HL-60 (cell line): ENCODE measurements around the gene SEC14L1.

Experiments
- DNase-seq, 2 experiments: peaks; one replicate each; pipeline ENCODE4 v3.0.0-alpha.2; 2010 to 2020; ENCODE audit warnings: low read depth in 1 of 2, low spot score in 1 of 2
- H3K27ac ChIP-seq: fragments of 250-450 bp; sonication (Bioruptor Pico); replicated peaks from 2 replicates; pipeline ENCODE4 v1.5.1; 2020; ENCODE audit warnings: mild to moderate bottlenecking, moderate library complexity
- H3K27me3 ChIP-seq: fragments of 250-450 bp; sonication (Bioruptor Pico); 2 replicates; pipeline ENCODE4 v1.5.1; 2021; ENCODE audit warnings: mild to moderate bottlenecking, moderate library complexity; ENCODE audit not compliant: insufficient read depth, poor library complexity, severe bottlenecking
- H3K4me3 ChIP-seq: replicated peaks from 2 replicates; pipeline ENCODE4 v1.5.1; 2011; ENCODE audit warnings: mild to moderate bottlenecking, control low read depth, low read length; ENCODE audit not compliant: insufficient read depth
- GABPA ChIP-seq: IDR thresholded peaks from 2 replicates; pipeline ENCODE4 v1.6.1; 2012; ENCODE audit warnings: low read depth
- POLR2AphosphoS5 ChIP-seq: IDR thresholded peaks from 2 replicates; pipeline ENCODE4 v1.6.1; 2012; ENCODE audit warnings: low read depth
- SPI1 ChIP-seq: IDR thresholded peaks from 2 replicates; pipeline ENCODE4 v1.6.1; 2012; ENCODE audit warnings: low read depth, mild to moderate bottlenecking, borderline replicate concordance
- TF ChIP-seq, protein P1 (sequence below): IDR thresholded peaks from one replicate; pipeline ENCODE4 v1.5.1; 2011; ENCODE audit warnings: low read length, control low read depth, inconsistent platforms; ENCODE audit not compliant: insufficient read depth
- TF ChIP-seq, protein P2 (sequence below): IDR thresholded peaks from 2 replicates; pipeline ENCODE4 v1.6.1; 2012; ENCODE audit warnings: low read depth; ENCODE audit not compliant: insufficient replicate concordance

SEC14L1 gene

DNA sequence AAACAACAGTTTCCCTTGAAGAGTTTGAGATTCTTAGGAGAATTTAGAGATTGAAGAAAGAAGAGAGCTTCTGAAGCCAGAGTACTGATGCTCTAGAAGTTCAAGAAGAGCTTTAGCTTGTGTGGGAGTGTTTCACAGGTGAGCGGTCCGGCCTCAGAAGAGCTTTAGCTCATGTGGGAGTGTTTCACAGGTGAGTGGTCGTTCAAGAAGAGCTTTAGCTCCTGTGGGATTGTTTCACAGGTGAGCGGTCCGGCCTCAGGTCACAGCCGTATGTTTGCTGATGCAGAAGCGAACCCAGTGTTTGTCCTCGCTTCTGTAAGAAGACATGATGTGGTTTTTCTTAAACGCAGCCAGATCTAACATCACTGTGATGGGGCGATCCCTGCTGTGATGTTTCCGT, 76.4 kb downstream of the SEC14L1 start:
- Histone ChIP-seq H3K27ac (no peak overlapping the region), H3K27me3 (no peaks in the 10 kb centered on the region), H3K4me3 (no peak overlapping the region)
- TF ChIP-seq, protein P1, sequence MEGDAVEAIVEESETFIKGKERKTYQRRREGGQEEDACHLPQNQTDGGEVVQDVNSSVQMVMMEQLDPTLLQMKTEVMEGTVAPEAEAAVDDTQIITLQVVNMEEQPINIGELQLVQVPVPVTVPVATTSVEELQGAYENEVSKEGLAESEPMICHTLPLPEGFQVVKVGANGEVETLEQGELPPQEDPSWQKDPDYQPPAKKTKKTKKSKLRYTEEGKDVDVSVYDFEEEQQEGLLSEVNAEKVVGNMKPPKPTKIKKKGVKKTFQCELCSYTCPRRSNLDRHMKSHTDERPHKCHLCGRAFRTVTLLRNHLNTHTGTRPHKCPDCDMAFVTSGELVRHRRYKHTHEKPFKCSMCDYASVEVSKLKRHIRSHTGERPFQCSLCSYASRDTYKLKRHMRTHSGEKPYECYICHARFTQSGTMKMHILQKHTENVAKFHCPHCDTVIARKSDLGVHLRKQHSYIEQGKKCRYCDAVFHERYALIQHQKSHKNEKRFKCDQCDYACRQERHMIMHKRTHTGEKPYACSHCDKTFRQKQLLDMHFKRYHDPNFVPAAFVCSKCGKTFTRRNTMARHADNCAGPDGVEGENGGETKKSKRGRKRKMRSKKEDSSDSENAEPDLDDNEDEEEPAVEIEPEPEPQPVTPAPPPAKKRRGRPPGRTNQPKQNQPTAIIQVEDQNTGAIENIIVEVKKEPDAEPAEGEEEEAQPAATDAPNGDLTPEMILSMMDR: no peak
- TF ChIP-seq, protein P2, sequence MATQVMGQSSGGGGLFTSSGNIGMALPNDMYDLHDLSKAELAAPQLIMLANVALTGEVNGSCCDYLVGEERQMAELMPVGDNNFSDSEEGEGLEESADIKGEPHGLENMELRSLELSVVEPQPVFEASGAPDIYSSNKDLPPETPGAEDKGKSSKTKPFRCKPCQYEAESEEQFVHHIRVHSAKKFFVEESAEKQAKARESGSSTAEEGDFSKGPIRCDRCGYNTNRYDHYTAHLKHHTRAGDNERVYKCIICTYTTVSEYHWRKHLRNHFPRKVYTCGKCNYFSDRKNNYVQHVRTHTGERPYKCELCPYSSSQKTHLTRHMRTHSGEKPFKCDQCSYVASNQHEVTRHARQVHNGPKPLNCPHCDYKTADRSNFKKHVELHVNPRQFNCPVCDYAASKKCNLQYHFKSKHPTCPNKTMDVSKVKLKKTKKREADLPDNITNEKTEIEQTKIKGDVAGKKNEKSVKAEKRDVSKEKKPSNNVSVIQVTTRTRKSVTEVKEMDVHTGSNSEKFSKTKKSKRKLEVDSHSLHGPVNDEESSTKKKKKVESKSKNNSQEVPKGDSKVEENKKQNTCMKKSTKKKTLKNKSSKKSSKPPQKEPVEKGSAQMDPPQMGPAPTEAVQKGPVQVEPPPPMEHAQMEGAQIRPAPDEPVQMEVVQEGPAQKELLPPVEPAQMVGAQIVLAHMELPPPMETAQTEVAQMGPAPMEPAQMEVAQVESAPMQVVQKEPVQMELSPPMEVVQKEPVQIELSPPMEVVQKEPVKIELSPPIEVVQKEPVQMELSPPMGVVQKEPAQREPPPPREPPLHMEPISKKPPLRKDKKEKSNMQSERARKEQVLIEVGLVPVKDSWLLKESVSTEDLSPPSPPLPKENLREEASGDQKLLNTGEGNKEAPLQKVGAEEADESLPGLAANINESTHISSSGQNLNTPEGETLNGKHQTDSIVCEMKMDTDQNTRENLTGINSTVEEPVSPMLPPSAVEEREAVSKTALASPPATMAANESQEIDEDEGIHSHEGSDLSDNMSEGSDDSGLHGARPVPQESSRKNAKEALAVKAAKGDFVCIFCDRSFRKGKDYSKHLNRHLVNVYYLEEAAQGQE: no peak
- TF ChIP-seq POLR2AphosphoS5 (no peak), GABPA (no peak), SPI1 (no peak)
- no peak for DNase-seq

DNA sequence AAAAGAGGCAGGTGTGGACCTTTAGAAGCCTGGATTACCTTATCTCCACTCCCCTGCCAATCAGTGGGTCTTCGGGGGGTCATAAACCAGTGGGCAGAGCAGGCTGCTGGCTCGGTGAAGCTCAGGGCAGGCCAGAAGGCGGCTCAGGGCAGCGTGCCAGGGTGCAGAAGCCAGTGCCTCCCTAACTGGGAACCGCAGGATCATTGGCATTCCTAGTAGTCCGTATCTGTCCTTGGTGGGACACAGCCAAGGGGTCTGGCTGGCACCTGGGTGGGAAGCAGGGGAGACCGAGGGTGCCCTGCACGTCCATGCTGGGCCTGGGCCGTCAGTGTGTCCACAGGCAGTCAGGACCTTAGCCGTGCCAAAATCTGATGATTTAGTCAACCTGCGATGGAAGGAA, 76.8 kb downstream of the SEC14L1 start:
- H3K4me3 ChIP-seq: no peak overlapping the region
- no peak for DNase-seq
- H3K27ac ChIP-seq: no peak overlapping the region
- no peak for TF ChIP-seq GABPA
- TF ChIP-seq SPI1: no peak
- TF ChIP-seq POLR2AphosphoS5: no peak
- no peaks in the 10 kb centered on the region for H3K27me3 ChIP-seq

DNA sequence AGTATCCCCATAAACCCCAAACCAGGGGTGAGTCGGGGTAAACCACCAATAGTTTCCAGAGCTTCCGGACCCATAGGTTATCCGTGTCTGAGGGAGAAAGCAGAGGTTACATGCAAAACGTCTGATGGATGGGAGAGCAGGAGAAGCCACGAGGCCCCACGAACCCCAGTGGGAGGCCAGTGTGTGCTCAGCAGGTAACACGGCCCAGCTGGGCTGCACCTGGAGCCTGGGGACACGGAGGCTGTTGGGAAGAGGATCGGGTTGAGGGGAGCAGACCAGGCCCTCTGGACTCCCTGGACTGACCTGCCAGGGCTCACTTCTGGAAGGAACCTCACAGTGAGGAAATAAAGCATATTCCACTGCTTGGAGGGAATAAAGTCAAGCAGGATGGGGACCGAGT, 78.1 kb downstream of the SEC14L1 start:
- Histone ChIP-seq H3K27ac (no peak overlapping the region), H3K4me3 (no peak overlapping the region), H3K27me3 (no peaks in the 10 kb centered on the region)
- TF ChIP-seq GABPA: no peak
- no peak for TF ChIP-seq SPI1
- TF ChIP-seq POLR2AphosphoS5: no peak
- TF ChIP-seq, protein P1: no peak
- TF ChIP-seq, protein P2: no peak
- DNase-seq: no peak

DNA sequence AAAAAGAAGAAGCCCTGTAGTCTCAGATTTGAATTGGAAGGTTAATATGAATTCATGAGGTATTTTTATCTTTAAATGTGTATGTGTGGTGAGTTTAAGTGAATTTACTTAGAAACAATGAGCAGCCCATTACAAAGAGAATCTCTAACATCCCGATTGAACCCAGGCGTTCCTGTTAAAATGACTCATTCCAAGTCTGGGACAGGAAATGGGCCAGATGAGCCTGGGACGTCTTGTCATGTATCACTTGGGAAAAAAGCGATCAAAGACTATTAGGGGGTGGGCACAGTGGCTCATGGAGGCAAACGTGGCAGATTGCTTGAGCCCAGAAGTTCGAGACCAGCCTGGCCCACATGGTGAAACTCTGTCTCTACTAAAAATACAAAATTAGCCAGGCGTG, 81.6 kb downstream of the SEC14L1 start:
- H3K27ac ChIP-seq: no peak overlapping the region
- TF ChIP-seq POLR2AphosphoS5: no peak

More for the DNA sequence above, 81.6 kb downstream of the SEC14L1 start:
- Histone ChIP-seq H3K4me3 (no peak overlapping the region), H3K27me3 (no peaks in the 10 kb centered on the region)
- DNase-seq: no peak
